ENCODE data around the gene FKBP3.

Gene FKBP3

DNA sequence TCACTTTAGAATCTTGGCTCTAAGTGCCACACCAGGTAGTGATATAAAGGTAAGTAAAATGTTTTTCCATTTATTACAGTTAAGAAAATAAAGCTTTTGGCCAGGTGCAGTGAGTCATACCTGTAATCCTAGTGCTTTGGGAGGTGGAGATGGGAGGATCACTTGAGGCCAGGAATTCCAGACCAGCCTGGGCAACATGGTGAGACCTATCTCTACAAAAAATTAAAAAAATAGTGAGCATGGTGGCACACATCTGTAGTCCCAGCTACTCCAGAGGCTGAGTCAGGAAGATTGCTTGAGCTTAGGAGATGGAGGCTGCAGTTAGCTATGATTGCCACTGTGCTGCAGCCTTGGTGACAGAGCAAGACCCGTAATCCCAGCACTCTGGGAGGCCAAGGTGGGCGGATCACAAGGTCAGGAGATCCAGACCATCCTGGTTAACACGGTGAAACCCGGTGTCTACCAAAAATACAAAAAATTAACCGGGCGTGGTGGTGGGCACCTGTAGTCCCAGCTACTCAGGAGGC lies 6.4 kb upstream of the FKBP3 start:
- no peak for TF ChIP-seq Cebpa-rat (IDR thresholded peaks at IDR 0.05)
- H4K20me1 ChIP-seq = peaks cover 16% of the 10 kb centered on the region; the same call in 1 of the 2 replicates
- H3K4me2 ChIP-seq = no peak overlapping the region
- no peak overlapping the region for H3K4me3 ChIP-seq
- H3K9ac ChIP-seq = no peak overlapping the region
- H3K27me3 ChIP-seq = no peaks in the 10 kb centered on the region
- peaks cover 30% of the 10 kb centered on the region for H3K36me3 ChIP-seq
- H3K4me1 ChIP-seq = peaks cover 34% of the 10 kb centered on the region
- no peak overlapping the region for H3K27ac ChIP-seq
- H3K9me3 ChIP-seq = no peaks in the 10 kb centered on the region

- no peaks in the 10 kb centered on the region for H3K27me3 ChIP-seq
- H3K9ac ChIP-seq = peak overlapping the region; percentile 86
- no peaks in the 10 kb centered on the region for H3K9me3 ChIP-seq
- H3K4me2 ChIP-seq = peak overlapping the region; percentile 95
- no peak for TF ChIP-seq Cebpa-rat (IDR thresholded peaks at IDR 0.05)
- H3K4me3 ChIP-seq = peak overlapping the region; percentile 79
- H3K4me1 ChIP-seq = peaks cover 39% of the 10 kb centered on the region
- peak overlapping the region; percentile 77 for H3K27ac ChIP-seq
- H4K20me1 ChIP-seq = peaks cover 16% of the 10 kb centered on the region; the same call in 1 of the 2 replicates
- peaks cover 9% of the 10 kb centered on the region; the same call in 1 of the 2 replicates for H3K36me3 ChIP-seq
Measured at GRCh38 chr14:45136399-45136798, 2.1 kb upstream of the FKBP3 start.

DNA sequence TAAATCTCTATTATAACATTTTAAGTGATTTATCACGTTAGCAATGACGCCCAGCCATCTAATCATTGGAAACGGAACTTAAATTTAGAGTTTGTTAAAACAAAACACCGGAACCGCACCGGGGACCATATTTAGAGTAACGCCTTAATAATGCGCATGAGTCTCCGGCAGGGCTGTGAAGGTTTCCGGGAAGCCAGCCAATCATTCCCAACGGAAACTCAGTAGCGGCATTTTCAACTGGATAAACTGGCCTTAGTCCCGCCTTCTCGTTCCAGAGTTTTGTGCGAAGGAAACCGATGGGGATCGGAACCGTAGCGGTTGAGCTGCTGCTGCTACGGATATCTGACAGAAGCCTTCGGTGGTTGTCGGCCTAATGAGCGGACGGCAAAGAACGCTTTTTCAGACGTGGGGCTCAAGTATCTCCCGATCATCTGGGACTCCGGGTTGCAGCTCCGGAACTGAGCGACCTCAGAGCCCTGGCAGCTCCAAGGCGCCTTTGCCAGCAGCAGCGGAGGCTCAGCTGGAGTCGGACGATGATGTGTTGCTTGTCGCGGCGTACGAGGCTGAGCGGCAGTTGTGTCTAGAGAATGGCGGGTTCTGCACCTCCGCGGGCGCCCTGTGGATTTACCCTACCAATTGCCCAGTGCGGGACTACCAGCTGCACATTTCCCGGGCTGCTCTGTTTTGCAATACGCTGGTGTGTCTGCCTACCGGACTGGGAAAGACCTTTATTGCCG lies 1.5 kb upstream of the FKBP3 start, which contains the start of gene FANCM:
Gene FANCM (plus strand): TSS at position 272 of the 737 bp plus-strand sequence. CDS start 102 bp downstream, at position 374.
- H3K4me1 ChIP-seq = peaks cover 44% of the 10 kb centered on the region
- H3K27me3 ChIP-seq = no peaks in the 10 kb centered on the region
- no peaks in the 10 kb centered on the region for H3K9me3 ChIP-seq
- peaks cover 16% of the 10 kb centered on the region; the same call in 1 of the 2 replicates for H4K20me1 ChIP-seq
- peak within 1 kb of the TSS; percentile 97 for H3K27ac ChIP-seq
- H3K36me3 ChIP-seq = peaks cover 8% of the 10 kb centered on the region; the same call in 1 of the 2 replicates
- peak within 1 kb of the TSS; percentile 95 for H3K4me2 ChIP-seq
- peak within 1 kb of the TSS; percentile 96 for H3K9ac ChIP-seq
- no peak for TF ChIP-seq Cebpa-rat (IDR thresholded peaks at IDR 0.05)
- H3K4me3 ChIP-seq = peak within 1 kb of the TSS; percentile 79

DNA sequence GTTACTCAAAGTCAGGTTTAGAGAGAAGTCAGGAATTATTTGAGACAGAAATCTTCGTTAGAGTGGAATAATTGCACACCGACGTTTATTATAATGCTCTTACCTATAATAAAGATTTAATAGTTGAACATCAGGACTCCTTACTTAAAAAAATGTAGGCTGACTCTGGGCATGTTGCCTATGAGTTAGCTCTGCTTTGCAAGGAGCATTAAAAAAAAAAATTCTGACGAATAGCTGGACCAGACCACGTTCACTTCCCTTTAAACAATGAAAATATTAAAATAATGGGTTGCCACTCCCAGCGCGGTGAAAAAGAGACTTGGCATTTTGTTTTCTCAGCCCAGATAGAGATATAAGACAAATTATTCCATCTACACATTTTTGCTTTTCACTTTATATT lies 875 bp upstream of the FKBP3 start:
- Histone ChIP-seq H3K9me3 (no peaks in the 10 kb centered on the region), H4K20me1 (peaks cover 16% of the 10 kb centered on the region; the same call in 1 of the 2 replicates), H3K27ac (peak overlapping the region; percentile 97), H3K36me3 (peaks cover 1% of the 10 kb centered on the region; the same call in 1 of the 2 replicates), H3K4me3 (peak overlapping the region; percentile 79), H3K4me1 (peaks cover 48% of the 10 kb centered on the region), H3K27me3 (no peaks in the 10 kb centered on the region), H3K9ac (peak overlapping the region; percentile 96), H3K4me2 (peak overlapping the region; percentile 80)
- no peak for TF ChIP-seq Cebpa-rat (IDR thresholded peaks at IDR 0.05)

DNA sequence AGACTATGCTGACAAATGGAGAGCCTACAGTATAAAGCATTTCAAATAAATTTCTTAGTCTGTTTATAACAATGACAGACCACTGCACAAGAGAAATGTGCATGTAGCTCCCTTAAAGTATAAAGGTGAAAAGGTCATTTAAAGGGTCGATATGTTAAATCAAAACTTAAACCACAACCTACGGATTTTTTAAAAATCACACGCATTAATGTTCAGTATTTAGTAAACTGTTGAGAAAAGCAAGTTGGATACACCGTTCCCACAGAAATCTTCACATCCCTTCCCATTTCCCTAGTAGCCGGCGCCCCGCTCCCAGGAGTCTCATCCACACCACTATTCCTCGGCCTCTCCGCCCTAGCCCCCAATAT lies 614 bp downstream of the FKBP3 start:
- Histone ChIP-seq H3K4me3 (peak overlapping the region; percentile 79), H3K27ac (peak overlapping the region; percentile 97), H4K20me1 (peaks cover 16% of the 10 kb centered on the region), H3K9ac (peak overlapping the region; percentile 96), H3K9me3 (no peaks in the 10 kb centered on the region), H3K36me3 (peaks cover 7% of the 10 kb centered on the region), H3K4me1 (peaks cover 37% of the 10 kb centered on the region), H3K4me2 (peak overlapping the region; percentile 79), H3K27me3 (no peaks in the 10 kb centered on the region)
- no peak for TF ChIP-seq Cebpa-rat (IDR thresholded peaks at IDR 0.05)

- Histone ChIP-seq H3K4me1 (peaks cover 14% of the 10 kb centered on the region), H3K9ac (no peak overlapping the region), H3K27me3 (no peaks in the 10 kb centered on the region), H4K20me1 (no peaks in the 10 kb centered on the region; the same call in 1 of the 2 replicates), H3K27ac (no peak overlapping the region), H3K4me3 (no peak overlapping the region), H3K4me2 (no peak overlapping the region), H3K36me3 (peaks cover 51% of the 10 kb centered on the region), H3K9me3 (no peaks in the 10 kb centered on the region)
- TF ChIP-seq Cebpa-rat (IDR thresholded peaks at IDR 0.05) = no peak
Measured at GRCh38 chr14:45128963-45129629, 5.2 kb downstream of the FKBP3 start.

DNA sequence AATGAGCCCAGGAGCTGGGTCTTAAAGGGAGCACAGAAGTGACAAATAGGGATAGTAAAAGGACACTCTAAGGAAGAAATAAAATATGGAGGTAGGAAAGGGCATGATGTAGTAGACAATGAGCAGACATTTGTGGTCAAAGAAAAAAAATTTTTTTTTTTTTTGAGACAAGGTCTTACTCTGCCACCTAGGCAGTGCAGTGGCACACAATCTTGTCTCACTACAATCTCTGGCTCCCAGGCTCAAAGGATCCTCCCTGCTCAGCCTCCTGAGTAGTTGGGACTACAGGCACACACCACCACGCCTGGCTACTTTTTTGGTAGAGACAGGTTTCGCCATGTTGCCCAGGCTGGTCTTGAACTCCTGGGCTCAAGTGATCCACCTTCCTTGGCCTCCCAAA lies 8.5 kb downstream of the FKBP3 start:
- Histone ChIP-seq H3K9me3 (no peaks in the 10 kb centered on the region), H3K4me3 (no peak overlapping the region), H3K27me3 (no peaks in the 10 kb centered on the region), H4K20me1 (no peaks in the 10 kb centered on the region; the same call in 1 of the 2 replicates), H3K4me1 (0 out of 2 replicates have a peak, but pooled peaks cover 3% of the 10 kb centered on the region), H3K9ac (no peak overlapping the region), H3K4me2 (no peak overlapping the region), H3K27ac (no peak overlapping the region), H3K36me3 (peaks cover 76% of the 10 kb centered on the region)
- TF ChIP-seq Cebpa-rat (IDR thresholded peaks at IDR 0.05) = no peak

DNA sequence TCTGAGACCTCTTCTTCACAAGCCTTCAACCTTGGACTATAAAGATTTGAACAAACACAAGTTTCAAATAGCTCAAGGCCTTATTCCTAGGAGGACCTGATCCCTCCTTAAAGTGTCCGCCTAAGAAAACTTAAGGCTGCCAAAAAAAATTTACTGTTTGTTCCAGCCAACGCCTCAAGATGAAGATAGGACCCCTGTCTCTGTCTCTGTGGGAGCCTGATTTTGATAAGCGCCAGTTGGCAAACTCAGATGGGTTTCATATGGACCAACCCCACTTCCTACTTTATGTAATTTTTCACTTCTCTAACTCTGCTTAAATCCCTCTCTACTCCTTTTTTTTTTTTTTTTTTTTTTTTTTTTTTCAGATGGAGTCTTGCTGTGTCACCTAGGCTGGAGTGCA lies 11.0 kb downstream of the FKBP3 start:
- H3K9ac ChIP-seq = no peak overlapping the region
- H3K27ac ChIP-seq = no peak overlapping the region
- H3K27me3 ChIP-seq = no peaks in the 10 kb centered on the region
- no peak overlapping the region for H3K4me3 ChIP-seq
- H4K20me1 ChIP-seq = no peaks in the 10 kb centered on the region
- no peaks in the 10 kb centered on the region for H3K4me1 ChIP-seq
- no peaks in the 10 kb centered on the region for H3K9me3 ChIP-seq
- no peak for TF ChIP-seq Cebpa-rat (IDR thresholded peaks at IDR 0.05)
- H3K4me2 ChIP-seq = no peak overlapping the region
- peaks cover 91% of the 10 kb centered on the region for H3K36me3 ChIP-seq

GRCh38 chr14:45120096-45120495 lies 14.2 kb downstream of the FKBP3 start:
- TF ChIP-seq Cebpa-rat (IDR thresholded peaks at IDR 0.05) = no peak
- Histone ChIP-seq H3K4me1 (no peaks in the 10 kb centered on the region), H3K27me3 (no peaks in the 10 kb centered on the region), H3K4me2 (no peak overlapping the region), H3K4me3 (no peak overlapping the region), H3K9ac (no peak overlapping the region), H3K9me3 (no peaks in the 10 kb centered on the region), H3K36me3 (peaks cover 90% of the 10 kb centered on the region), H4K20me1 (no peaks in the 10 kb centered on the region), H3K27ac (no peak overlapping the region)

DNA sequence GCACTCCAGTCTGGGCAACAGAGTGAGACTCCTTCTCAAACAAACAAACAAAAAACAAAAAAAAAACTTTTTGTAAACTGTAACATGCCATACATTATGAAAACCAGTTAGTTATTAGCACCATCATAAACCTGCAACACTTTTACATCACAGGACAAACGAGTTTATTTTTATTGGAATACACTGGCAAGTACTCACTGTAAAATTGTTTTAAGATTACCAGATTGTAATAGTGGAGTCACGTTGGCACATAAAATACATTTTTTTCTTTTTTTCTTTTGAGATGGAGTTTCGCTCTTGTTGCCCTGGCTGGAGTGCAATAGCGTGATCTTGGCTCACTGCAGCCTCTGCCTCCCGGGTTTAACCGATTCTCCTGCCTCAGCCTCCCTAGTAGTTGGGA lies 15.7 kb downstream of the FKBP3 start:
- H3K27me3 ChIP-seq = no peaks in the 10 kb centered on the region
- H3K9me3 ChIP-seq = no peaks in the 10 kb centered on the region
- H4K20me1 ChIP-seq = no peaks in the 10 kb centered on the region; the same call in 1 of the 2 replicates
- H3K9ac ChIP-seq = no peak overlapping the region
- no peaks in the 10 kb centered on the region for H3K4me1 ChIP-seq
- no peak overlapping the region for H3K4me3 ChIP-seq
- TF ChIP-seq Cebpa-rat (IDR thresholded peaks at IDR 0.05) = no peak
- H3K4me2 ChIP-seq = no peak overlapping the region
- H3K36me3 ChIP-seq = peaks cover 78% of the 10 kb centered on the region
- no peak overlapping the region for H3K27ac ChIP-seq
